D721Med (cell line): ENCODE results near the gene PTPRB.

ENCODE experiments used
- DNase-seq: peaks from one replicate; pipeline ENCODE4 v3.0.0; 2011; ENCODE audit warnings: low spot score; ENCODE audit not compliant: insufficient read length
- FAIRE-seq: peaks from 2 replicates; lab custom pipeline; 2011; peaks lifted over from hg19 to GRCh38; lab: Jason Lieb, UNC
- TF ChIP-seq, protein P1 (sequence below): IDR thresholded peaks from 2 replicates; pipeline ENCODE4 v1.5.1; 2012; ENCODE audit warnings: mild to moderate bottlenecking, control low read depth; ENCODE audit not compliant: insufficient read depth; ENCODE audit errors: missing control alignments

Gene PTPRB

GRCh38 chr12:70643939-70644338 is 6.7 kb upstream of the PTPRB start:
- no peak for DNase-seq
- FAIRE-seq, result no peak
- TF ChIP-seq, protein P1, sequence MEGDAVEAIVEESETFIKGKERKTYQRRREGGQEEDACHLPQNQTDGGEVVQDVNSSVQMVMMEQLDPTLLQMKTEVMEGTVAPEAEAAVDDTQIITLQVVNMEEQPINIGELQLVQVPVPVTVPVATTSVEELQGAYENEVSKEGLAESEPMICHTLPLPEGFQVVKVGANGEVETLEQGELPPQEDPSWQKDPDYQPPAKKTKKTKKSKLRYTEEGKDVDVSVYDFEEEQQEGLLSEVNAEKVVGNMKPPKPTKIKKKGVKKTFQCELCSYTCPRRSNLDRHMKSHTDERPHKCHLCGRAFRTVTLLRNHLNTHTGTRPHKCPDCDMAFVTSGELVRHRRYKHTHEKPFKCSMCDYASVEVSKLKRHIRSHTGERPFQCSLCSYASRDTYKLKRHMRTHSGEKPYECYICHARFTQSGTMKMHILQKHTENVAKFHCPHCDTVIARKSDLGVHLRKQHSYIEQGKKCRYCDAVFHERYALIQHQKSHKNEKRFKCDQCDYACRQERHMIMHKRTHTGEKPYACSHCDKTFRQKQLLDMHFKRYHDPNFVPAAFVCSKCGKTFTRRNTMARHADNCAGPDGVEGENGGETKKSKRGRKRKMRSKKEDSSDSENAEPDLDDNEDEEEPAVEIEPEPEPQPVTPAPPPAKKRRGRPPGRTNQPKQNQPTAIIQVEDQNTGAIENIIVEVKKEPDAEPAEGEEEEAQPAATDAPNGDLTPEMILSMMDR, result no peak

- no peak for FAIRE-seq
- DNase-seq, result no peak
- TF ChIP-seq, protein P1, result no peak
These were observed 4.5 kb upstream of the PTPRB start for GRCh38 chr12:70641691-70642090.

GRCh38 chr12:70640901-70641300 is 3.7 kb upstream of the PTPRB start:
- FAIRE-seq (no peak), DNase-seq (no peak)
- TF ChIP-seq, protein P1, result no peak

DNA sequence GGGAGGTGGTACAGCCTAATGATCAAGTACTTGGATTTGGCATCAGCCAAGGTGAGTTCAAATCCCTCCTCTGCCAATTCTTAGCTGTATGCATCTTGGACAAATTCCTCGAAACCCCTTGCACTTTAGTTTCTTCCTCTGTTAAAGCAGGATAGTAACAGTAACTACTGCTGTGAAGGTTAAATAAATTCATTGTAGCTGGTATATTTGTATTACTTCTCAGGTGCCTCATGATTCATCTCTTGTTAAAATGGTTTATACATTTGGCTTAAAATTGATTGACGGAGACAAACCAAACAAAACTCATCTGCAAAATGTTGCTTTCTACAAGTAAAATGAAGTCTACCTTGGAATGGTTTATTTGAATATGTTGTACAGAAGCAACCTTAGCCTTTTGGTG is 2.3 kb upstream of the PTPRB start:
- no peak for DNase-seq
- no peak for FAIRE-seq
- TF ChIP-seq, protein P1, result no peak

GRCh38 chr12:70638639-70639360 is 1.6 kb upstream of the PTPRB start:
- FAIRE-seq, result no peak
- TF ChIP-seq, protein P1, result no peak
- no peak for DNase-seq

GRCh38 chr12:70635755-70636154 is 1.5 kb downstream of the PTPRB start:
- DNase-seq (no peak), FAIRE-seq (no peak)
- TF ChIP-seq, protein P1, result no peak
